GM19328 (cell line): ENCODE data around the gene DHRS7C.

Experiments
- ATAC-seq: cut with Tn5 transposase; IDR thresholded peaks from one replicate; pipeline ENCODE4 v1.9.1; 2021; ENCODE audit warnings: mild to moderate bottlenecking, moderate library complexity; ENCODE audit not compliant: unreplicated experiment

The DHRS7C gene, protein sequence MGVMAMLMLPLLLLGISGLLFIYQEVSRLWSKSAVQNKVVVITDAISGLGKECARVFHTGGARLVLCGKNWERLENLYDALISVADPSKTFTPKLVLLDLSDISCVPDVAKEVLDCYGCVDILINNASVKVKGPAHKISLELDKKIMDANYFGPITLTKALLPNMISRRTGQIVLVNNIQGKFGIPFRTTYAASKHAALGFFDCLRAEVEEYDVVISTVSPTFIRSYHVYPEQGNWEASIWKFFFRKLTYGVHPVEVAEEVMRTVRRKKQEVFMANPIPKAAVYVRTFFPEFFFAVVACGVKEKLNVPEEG

DNA sequence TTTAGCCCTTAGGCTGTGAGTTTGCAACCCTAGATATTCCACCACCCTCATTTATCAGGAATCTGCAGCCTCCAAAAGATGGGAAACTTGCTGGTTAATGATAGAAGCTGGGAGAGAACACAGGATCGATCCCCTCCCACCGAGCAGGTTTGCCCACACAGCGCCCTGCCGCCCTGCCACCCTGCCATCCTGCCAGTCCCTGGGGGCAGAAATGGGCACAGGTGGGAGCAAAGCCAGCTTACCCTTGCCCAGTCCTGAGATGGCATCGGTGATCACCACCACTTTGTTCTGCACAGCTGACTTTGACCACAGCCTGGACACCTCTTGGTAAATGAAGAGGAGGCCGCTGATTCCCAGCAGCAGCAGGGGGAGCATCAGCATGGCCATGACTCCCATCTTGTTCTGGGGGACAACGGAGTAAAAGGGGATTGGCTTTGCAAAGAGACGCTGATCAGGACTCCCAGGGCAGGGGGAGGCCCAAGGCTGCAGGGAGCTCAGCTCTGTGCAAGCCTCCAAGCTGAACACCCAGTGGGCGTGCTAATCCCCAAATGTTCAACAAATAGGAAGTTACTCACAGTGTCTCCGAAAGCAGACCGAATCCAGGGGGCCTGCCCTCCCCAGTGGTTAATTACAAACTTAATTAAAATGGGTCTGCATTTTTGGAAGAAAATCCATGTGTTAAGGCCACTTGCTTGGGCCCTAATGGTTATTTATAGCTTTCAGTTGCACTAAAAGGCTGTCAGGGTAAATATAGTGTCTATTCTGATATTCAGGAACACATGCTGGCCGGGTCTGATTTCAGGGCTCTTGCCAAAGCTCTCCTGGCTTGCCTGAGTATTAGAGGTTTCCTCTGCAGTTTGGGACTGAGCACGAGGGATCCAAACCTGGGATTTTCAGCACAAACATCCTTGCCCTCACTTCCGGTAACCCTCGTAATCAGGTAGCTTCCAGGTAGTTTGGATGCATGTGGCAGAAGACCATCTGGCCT, at the start of gene DHRS7C:
Gene DHRS7C, minus strand, starts transcription at position 704 of the 988 bp plus-strand sequence. Its CDS starts 308 bp downstream, at position 396.
- no peak for ATAC-seq

DNA sequence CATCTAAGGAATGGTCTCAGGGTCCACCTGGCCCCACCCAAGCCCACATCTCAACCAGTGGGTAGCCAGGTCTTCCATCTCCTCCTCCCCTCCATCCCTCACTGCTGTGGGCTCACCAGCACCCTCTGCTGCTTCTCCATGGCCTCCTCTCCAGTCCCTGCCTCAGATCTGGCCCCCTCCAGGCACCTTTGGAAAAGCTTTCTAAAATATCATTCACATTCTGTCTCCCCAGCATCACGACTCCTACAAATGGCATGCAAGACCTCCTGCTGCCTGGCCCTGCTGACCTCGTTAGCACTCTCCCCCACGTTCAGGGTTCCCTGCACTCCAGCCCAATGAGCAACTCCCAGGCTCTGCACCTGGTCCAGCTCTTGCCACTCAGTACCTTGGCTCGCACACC, 48.0 kb upstream of the DHRS7C start:
- no peak for ATAC-seq

DNA sequence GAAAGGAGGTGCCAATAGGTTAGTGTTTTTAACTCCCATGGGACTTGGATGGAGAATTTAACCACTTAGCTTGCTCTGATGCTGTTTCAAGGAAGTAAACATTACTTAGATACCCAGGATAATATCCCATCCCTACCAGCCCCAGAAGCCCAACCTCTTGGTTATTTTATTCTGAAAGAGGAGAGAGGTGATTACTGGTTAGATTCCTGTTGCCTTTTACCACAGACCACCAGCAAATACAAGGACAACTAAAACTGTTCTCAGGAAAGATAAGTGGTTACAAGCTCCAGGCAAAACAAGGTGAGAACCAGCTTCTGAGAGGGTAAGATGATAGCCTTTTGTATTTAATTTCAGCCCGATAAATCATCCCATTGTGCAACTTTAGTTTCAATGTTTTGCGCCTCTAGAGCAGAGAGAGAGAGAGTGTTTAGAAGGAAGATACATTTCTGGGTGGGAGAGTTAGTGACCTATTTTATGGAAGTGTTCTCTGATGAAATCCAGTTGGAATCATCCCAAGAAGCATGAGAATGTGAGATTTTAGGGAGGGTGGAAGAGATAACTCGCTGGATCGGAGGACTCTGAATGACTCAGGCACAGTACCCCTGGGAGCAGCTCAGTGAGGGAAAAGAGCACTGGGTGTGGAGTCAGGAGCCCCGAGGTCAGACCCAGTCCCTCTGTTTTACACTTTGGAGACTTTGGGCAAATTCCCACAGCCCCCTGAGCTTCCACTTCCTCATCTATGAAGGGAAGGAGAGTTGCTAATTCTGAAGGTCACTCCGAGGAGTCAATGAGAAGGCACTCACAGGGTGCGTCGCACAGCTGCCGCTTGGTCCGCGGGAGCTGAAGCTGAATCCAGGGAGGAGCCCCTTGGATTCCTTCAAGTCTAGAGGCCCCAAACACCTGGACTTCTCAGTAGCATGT, 46.4 kb upstream of the DHRS7C start:
- ATAC-seq: no peak

DNA sequence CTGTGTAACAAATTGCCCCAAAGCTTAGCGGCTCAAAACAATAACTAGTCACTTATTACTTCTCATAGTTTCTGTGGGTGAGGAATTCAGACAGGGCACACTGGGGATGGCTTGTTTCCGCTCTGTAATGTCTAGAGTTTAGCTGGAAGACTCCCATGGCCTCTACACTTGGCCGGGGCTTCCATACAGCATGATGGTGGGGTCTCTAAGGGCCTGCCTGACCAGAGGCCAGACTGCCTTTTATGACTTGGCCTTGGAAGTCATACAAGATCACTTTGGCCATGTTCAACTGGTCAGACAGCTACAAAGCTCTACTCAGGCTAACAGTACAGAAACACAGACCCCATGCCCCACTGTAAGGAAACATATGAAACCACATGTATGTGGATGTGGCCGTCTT, 42.5 kb upstream of the DHRS7C start:
- no peak for ATAC-seq

DNA sequence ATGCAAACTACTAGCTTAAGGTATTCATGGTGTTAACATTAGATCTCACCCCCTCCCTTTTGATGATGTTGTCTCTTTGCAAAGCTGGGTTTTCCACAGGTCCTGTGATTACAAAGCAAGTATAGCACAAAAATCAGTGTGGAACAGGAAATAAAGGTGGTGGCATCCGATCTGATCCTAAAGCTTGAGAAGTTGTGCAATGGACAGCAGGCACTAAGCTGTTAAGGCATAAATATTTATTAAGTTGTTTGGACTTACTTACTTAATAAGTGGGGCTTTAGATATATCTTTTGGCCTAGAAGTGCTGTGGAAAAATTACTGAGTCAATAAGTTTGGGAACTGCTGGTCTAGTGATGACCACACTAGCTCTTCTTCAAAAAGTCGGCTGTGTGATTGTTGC, 39.3 kb upstream of the DHRS7C start:
- no peak for ATAC-seq

DNA sequence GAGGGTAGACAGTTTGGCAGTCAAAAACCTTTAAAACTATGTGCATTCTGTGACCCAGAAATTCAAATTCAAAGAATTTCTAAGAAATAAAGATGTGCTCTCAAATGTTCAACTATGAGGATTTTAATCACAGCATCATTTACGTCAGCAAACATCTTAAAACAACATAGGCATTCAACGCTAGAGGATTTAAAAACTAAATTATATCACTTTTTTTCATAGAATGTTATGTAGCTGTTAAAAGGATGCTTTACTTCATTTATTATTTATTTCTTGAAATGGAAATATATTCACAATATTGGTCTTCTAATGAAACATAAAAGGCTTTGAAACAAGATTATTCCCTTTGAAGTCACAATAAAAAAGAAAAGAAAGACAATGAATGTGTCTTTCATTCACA, 38.0 kb upstream of the DHRS7C start:
- ATAC-seq: no peak

DNA sequence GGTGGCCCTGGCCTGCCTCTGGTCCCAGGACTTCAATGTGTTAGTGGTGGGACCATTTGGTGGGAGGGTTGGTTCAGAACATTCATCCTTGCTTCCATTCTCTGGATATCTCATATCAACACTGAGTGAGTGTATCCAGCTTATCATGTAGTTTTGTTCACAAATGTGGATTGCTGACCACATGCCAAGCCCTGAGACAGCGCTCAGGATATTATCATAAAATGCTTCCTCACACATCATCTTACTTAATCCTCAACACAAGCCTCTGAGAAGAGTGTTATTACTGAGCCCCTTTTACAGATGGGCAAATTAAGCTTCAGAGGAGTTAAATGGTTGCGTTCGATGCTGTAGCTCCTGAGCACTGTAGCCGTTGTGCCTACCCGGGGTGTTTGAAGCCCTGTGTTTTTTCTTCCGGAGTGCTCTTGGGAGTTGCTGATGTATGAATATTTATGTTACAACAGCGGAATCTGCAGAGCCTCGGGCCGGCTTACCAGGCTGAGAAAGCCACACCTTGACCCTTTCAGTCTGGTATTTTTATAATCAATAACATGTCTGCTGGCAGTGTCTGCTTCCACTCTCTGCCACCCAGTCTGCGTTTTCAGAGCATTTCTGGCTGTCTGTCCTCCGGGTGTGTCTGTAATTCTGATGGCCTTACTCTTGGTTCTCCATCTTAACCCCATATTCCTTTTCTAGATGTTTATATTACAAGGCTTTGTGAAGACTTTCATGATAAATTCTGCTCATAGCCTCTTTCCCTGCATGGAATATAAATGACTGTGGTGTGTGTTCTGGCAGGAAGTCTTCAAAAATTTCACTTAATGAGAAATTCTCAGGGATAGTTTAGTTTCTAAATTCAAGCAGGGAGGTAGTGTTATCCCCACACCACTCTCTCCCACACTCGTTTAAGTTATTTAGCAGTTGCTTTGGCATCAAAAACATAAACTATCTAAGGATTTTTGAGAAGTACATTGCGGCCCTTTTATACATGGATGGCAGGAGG, 37.2 kb upstream of the DHRS7C start:
- no peak for ATAC-seq

DNA sequence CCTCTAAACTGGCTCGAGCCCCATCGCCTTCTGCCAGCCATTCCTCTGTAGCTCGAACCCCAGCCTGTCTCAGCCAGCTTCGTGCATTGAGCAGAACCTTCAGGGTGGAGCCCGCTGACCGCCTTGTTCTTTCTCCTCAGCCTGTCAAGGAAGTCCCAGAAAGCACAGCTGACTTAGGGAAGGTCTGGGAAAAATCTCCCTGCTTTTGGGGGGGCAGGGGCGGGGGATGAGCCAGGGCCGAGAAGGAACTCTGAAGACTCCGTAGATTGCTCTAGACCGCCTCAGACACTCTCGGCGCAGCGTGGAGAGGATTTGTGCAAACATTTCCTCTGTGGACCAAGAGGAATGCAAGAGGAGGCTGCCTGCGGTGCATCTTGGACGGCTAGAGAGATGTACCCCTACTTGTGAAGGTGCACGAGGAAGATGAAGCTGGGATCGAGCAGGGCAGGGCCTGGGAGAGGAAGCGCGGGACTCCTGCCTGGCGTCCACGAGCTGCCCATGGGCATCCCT, 34.3 kb upstream of the DHRS7C start, which contains the start of gene GLP2R:
Gene GLP2R, plus strand, starts transcription at position 284 of the 510 bp plus-strand sequence. Its CDS starts 140 bp downstream, at position 424.
- ATAC-seq: no peak

DNA sequence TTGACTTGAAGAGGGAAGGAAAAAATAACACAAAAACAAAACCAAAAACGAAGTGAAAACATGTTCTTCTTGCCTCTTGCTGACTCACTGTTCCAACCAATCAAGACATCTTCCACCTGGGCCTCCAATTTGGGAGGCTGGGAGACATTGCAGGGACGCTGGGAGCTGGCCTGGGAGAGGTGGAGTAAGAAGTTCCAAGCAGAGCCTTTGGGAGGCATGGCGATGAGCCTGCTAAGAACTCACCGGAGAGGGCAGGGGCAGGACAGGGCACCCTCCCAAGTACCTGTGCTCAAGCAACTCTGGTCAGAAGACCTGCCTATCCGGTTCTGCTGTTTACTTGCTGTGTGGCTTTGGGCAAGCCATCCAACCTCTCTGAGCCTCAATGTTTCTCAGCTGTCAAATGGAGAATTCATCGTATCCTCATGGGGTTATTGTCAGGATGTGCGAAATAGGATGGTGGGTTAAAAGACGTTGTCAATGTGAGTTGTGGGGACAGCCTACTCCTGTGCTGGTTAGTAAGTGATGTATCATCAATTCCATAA, 33.5 kb upstream of the DHRS7C start:
- ATAC-seq: no peak

DNA sequence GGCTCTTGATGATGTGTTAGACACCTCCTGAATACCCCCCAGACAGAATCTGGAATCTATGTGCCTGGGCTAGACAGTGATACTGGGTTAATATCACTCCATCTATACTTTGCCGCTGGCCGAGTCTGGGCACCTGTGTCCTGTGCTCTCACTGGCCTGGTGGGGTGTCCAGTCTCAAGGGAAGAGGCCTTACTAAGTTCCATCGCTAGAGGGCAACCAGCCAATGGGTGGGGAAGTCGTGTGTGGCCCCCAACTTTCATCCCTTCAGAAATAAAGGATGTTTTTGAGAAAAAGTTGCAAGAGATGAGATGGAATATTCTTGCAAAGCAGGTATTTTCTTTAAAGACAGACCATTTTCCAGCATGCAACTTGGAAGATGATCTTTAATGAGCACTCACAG, 32.7 kb upstream of the DHRS7C start:
- no peak for ATAC-seq

DNA sequence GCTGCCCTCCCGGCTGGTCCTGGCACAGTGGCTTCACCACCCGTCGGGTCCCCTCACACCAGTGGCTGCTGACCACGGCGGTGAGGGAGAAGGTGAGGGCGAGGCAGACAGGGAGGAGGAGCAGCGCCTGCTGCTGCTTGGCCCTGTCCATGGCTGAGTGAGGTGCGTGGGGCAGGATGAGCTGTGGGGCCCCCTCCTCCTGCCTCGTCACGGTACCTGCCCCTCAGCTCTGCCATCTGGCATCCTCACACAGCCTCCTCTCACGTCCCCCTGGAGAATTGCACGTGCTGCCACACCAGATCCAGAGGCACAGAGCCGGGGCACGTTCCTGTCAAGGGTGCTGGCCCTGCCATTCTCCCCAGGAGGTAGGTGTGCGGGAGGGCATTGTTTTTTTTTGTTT, 30.5 kb upstream of the DHRS7C start, which contains the start of gene GSG1L2:
Gene GSG1L2, minus strand, starts transcription at position 159 of the 400 bp plus-strand sequence. Its CDS starts 8 bp downstream, at position 151.
- ATAC-seq: no peak

DNA sequence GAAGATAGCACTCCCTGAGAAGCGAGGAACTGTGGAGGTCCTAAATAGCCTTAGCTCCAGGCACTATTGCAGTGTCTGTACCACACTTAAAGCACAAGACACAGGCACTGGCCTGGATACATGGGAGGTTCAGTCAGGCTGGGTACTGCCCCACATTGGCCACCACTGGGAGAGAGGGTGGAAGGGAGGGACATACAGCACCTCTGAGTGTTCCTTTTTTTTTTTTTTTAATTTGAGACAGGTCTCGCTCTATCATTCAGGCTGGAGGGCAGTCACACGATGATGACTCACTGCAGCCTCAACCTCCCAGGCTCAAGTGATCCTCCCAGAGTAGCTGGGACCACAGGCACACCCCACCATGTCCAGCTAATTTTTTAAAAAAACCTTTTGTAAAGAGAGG, 29.1 kb upstream of the DHRS7C start:
- no peak for ATAC-seq

DNA sequence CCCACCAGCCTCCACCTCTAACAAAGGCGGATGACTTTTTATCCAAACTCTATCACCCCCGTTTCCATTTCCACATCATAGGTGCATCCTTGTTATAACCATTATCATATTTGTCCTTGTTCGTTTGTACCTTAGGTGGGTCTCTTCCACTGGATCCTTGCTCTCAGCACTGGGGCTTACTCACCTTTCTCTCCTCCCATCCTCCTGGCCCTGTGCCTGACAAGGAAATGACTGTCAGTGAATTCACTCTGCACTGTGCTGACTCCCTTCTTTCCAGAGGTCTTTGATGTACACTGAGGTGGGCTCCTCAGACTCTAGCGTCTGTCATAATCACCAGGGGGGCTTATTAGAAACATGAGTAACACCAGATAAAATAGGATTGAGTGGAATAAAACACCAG, 27.4 kb upstream of the DHRS7C start:
- ATAC-seq: no peak

DNA sequence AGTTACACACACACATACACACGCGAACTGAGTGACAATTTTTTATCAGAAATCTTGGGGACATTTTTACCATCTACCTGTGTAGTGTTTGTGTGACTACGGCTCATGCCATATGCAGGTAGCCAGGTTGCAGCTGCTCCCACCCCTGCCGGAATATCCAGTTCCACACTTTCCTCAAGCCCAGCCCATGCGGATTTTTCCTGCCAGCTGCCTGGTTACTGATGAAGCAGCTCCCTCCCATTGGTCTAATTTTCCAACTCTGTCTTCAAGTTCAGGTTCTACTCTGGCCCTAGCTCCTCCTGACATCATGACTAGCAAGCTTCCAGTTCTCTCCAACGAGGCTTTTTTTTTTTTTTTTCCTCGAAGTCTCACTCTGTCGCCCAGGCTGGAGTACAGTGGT, 25.7 kb upstream of the DHRS7C start:
- no peak for ATAC-seq

DNA sequence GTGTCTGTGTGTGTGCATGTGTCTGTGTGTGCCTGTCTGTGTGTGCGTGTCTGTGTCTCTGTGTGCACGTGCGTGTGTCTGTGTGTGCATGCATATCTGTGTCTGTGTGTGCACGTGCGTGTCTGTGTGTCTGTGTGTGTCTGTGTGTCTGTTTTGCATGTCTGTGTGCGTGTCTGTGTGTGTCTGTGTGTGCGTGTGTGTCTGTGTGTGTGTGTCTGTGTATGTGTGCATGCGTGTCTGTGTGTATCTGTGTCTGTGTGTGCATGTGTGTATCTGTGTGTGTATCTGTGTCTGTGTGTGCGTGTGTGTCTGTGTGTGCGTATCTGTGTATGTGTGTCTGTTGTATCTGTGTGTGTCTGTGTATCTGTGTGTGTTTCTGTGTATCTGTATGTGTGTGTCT, 25.1 kb upstream of the DHRS7C start:
- no peak for ATAC-seq

DNA sequence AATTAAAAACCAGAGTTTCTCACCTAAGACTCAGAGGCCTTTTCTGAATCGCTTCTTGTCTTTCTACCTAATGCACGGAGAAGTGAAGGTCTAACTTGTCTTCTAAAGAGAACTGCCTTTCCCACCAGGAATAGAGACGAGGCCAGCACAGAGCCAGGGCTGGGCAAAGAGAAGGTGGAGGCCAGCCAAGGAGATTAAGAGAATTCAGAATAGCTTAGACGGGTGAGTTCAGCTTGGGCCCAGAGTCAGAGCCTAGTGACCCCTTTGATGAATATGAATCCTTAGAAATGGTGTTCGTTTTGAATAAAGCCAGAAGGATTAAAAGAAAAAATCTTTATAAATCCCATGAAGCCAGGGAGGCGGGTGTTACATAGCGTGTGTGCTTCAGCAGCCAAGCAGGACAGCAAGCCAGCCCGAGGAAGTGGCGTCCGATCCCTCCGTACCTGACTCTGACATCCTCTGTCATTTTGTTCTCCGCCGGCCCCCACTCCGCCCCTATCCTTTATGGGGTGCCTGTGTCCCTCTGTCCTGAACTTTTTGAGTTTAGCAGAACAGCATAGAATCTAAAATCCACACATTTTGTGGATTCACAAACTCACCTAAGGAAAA, 23.0 kb upstream of the DHRS7C start:
- no peak for ATAC-seq

DNA sequence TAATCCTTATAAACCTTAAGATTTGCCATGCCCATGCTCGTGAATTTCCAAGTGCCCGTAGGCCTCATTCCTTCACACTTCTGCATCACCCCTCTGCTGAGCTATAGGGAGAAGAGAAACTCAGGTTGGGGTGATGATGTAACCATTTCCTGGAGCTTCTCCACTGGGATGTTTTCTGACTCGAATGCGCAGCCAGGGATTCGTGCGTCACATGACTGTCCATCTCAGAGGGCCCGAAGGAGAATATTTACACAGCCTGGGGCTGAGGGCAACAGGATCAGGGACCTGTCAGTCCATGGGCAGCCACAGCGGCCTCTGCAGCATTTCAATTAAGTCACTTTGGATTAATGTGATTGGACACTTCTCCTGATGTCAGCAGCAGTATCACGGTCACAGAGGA, 21.8 kb upstream of the DHRS7C start:
- no peak for ATAC-seq

DNA sequence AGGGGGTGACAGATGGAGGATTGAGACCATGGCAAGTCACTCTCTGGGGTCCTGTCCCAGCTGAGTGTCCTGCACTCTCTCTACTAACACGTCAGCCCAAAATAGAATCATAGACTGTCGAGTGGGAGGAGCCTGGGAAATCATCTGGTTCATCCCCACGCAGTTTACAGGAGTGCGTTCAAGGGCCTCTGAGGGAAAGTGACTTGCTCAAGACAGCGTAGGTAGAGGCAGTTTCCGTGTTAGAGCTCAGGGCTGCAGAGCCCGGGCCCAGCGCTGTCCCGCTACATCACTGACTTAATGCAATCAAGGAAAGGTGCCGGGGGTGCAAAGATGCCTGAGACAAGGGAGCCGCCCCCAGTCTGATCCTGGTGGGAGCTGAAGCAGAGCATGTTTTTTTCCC, 20.1 kb upstream of the DHRS7C start:
- ATAC-seq: no peak

DNA sequence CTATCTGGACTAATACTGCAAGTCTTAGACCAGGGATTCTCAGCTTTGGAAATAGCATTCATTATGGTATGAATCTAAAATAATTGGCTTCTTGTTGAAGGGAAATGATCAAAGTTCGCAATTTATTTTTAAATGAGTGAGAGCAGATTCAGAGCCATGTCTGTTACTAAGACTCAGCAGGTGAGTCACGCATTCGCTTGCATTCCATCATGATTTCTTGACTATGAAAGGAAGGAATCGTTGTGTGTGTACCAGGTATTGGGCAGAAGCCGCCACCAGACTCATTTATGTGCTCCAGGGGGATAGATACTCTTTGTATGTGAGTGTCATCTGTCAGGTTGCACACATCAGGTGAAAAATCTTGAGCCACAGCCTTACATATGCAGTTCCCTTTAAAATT, 19.7 kb upstream of the DHRS7C start:
- ATAC-seq: no peak
